A673 (cell line): Measurements from ENCODE around the gene ULBP1. TPM values are rescaled to one million over a fixed set of nuclear protein-coding genes. Genes with fewer than 3 reads are reported as not detected.
A peak's percentile ranks its signal among the peaks of the same experiment; 100 is the strongest.
"Not testable (repeated sequence)": the region's sequence is repeated elsewhere in the genome, so short reads cannot be mapped to it uniquely, and the experiment has no call there.

Source experiments
- BruUV-seq: library from RNA; stranded (reverse); fragments of 400-500 nt; replicated peaks from 2 replicates; lab custom pipeline; 2021; lab: Mats Ljungman, UMichigan
- CTCF ChIA-PET: fragments of 300-600 bp; sonication (Branson Sonifier 250); formaldehyde crosslinking; loops from one replicate; lab custom pipeline; 2022; ENCODE audit warnings: antibody characterized with exemption; lab: Charles Lee
- POLR2A ChIA-PET: fragments of 300-600 bp; sonication (Branson Sonifier 250); formaldehyde crosslinking; loops from one replicate; lab custom pipeline; 2022; ENCODE audit warnings: antibody characterized with exemption; ENCODE audit not compliant: low non-redundant PET; lab: Charles Lee
- DNase-seq: peaks from one replicate; pipeline ENCODE4 v3.0.0-alpha.2; 2015; ENCODE audit warnings: low spot score
- H3K27ac ChIP-seq: fragments of 200-600 bp; sonication (generic); 2 replicates; pipeline ENCODE4 v1.5.1; 2016; ENCODE audit warnings: mixed run types, low read depth, mild to moderate bottlenecking, mixed read lengths, antibody characterized with exemption, low read length; ENCODE audit not compliant: poor library complexity, severe bottlenecking
- H3K27me3 ChIP-seq: fragments of 200-600 bp; sonication (generic); replicated peaks from 2 replicates; pipeline ENCODE4 v1.6.1; 2017; ENCODE audit warnings: mixed run types, low read depth, mild to moderate bottlenecking, mixed read lengths, antibody characterized with exemption, low read length; ENCODE audit not compliant: insufficient read depth, poor library complexity
- H3K36me3 ChIP-seq: fragments of 200-600 bp; sonication (generic); 2 replicates; pipeline ENCODE4 v1.6.1; 2016; ENCODE audit warnings: mixed run types, mild to moderate bottlenecking, mixed read lengths, antibody characterized with exemption, low read length; ENCODE audit not compliant: insufficient read depth, poor library complexity, severe bottlenecking
- H3K4me1 ChIP-seq: fragments of 200-600 bp; sonication (generic); 2 replicates; pipeline ENCODE4 v1.6.1; 2017; ENCODE audit warnings: mixed run types, mild to moderate bottlenecking, mixed read lengths, antibody characterized with exemption, low read length; ENCODE audit not compliant: insufficient read depth, poor library complexity, severe bottlenecking
- H3K4me3 ChIP-seq: fragments of 200-600 bp; sonication (generic); 2 replicates; pipeline ENCODE4 v1.5.1; 2016; ENCODE audit warnings: low read depth, mixed run types, mild to moderate bottlenecking, mixed read lengths, low read length; ENCODE audit not compliant: poor library complexity, severe bottlenecking
- H3K9me3 ChIP-seq: fragments of 200-600 bp; sonication (generic); 2 replicates; pipeline ENCODE4 v1.6.1; 2016; ENCODE audit warnings: mixed run types, low read depth, mild to moderate bottlenecking, mixed read lengths, antibody characterized with exemption, low read length; ENCODE audit not compliant: poor library complexity, severe bottlenecking
- CTCF ChIP-seq: fragments of 300-800, 200-600 bp; sonication (generic); conservative IDR thresholded peaks from 2 replicates; pipeline ENCODE4 v1.5.1; 2017; ENCODE audit warnings: low read depth, mild to moderate bottlenecking, antibody characterized with exemption, low read length, moderate library complexity, mixed read lengths
- EZH2 ChIP-seq: fragments of 200-600 bp; sonication (generic); IDR thresholded peaks from 2 replicates; pipeline ENCODE4 v1.6.1; 2017; ENCODE audit warnings: borderline replicate concordance, low read depth, mild to moderate bottlenecking, mixed read lengths, antibody characterized with exemption, low read length; ENCODE audit not compliant: poor library complexity, severe bottlenecking
- intact Hi-C: fragments of 100-400 bp; cut with micrococcal nuclease; formaldehyde crosslinking; loops from one replicate; pipeline ENCODE4 v1.10.0; 2022; ENCODE audit not compliant: unreplicated experiment
- total RNA-seq: library from RNA; stranded (reverse); gene quantifications from 2 replicates; pipeline ENCODE4 v1.2.3, GENCODE V29; 2021

ULBP1 gene
- total RNA-seq, 1 experiment from 2014 or later, result 5.2 TPM

DNA sequence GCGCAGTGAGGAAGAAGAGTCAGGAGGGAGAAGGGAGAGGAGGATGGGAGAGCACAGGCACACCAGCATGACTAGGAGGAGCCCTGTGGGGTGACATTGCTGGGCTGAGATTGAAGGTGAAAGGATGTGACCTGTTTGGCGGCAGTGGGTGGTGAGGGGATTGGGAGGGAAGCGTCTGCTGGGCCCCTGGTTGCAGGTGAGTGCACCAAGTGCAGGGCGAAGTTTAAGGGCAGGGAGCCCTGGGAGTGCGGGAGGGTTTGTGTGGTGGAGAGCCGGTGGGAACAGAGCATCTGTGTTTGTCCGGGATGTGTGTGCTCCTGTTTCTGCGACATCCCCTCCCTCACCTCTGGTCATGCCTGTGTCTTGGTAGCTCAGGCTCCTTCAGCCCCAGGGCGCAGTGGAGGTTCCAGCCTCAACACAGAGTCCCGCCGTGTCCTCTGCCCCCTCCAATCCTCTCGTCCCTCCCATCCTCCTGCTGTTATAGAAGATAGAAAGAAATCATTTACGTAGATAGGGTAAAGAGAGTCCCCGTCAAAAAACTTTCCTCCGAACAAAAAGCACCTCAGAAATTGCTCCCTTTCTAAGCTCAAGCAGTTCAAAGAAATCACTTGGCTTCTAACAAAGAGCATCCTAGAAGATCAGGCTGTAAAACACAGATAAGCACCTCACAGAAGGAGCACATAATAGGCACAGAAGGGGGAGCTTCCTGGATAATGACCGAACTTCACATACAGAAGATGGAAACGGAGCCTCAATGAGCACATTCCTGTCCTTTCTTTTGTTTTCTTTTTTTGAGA lies 25.0 kb downstream of the ULBP1 start:
- Histone ChIP-seq H3K9me3 (peaks cover 11% of the 10 kb centered on the region), H3K4me3 (no peak overlapping the region), H3K27me3 (peaks cover 98% of the 10 kb centered on the region), H3K4me1 (peaks cover 14% of the 10 kb centered on the region), H3K36me3 (no peaks in the 10 kb centered on the region), H3K27ac (no peak overlapping the region)
- TF ChIP-seq CTCF, result no peak
- no peak for TF ChIP-seq EZH2
- intact Hi-C loops, result no loop called here
- no peak for DNase-seq
- POLR2A ChIA-PET, result no interaction called here
- CTCF ChIA-PET, result interaction anchor here (0.9 kb wide), 1 partner anchor 142 kb away, joined by 4 read pairs; no protein-coding TSS in a partner anchor
- no TSS peak for BruUV-seq

GRCh38 chr6:149990212-149990660 lies 26.5 kb downstream of the ULBP1 start:
- no peaks in the 10 kb centered on the region for H3K36me3 ChIP-seq
- H3K4me3 ChIP-seq, result peak overlapping the region; percentile 43
- POLR2A ChIA-PET, result no interaction called here
- peaks cover 98% of the 10 kb centered on the region for H3K27me3 ChIP-seq
- H3K9me3 ChIP-seq, result peaks cover 11% of the 10 kb centered on the region
- H3K27ac ChIP-seq, result no peak overlapping the region
- CTCF ChIA-PET, result no interaction called here
- peaks cover 14% of the 10 kb centered on the region for H3K4me1 ChIP-seq
- intact Hi-C loops, result no loop called here
- TF ChIP-seq CTCF (no peak), EZH2 (peak; percentile 28)
- no TSS peak for BruUV-seq
- DNase-seq, result no peak

DNA sequence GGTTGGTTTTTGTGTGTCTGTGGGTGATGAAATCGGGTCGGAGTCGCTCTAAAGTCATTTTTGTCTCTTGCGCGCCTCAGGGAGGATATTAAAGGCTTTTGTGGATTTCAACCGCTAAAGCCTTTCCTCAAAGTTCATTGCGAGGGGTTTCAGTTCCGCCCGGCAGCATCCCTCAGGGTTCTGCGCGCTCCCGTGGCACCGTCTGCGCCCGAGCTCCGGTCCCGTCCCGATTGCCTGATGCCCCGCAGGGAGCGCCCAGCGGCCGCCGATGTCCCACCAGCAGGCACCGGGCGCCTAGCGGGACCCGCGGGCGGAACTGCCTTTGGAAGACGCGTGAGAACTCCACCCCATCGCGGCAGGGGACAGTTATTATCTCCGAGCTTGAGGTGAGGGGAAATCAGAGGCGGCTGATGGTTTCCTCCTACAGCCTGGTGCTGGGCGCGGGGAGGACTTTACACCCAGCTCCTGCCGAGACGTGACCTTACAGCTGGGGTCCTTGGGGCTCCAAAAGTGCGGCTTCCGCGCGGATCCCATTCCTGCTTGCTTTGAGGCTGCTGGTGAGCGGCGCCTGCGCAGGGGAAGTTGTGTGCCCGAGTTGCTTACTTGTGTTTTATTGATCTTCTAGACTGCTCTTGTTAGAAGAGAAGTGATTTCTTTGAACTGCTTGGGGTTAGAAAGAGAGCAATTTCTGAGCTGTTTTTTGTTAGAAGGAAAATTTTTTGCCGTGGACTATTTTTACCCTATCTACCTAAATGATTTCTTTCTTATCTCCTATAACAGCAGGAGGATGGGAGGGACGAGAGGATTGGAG lies 27.1 kb downstream of the ULBP1 start:
- Histone ChIP-seq H3K4me3 (peak overlapping the region; percentile 43), H3K36me3 (no peaks in the 10 kb centered on the region), H3K4me1 (peaks cover 14% of the 10 kb centered on the region), H3K27ac (no peak overlapping the region), H3K27me3 (peaks cover 92% of the 10 kb centered on the region), H3K9me3 (peaks cover 11% of the 10 kb centered on the region)
- ChIA-PET POLR2A (no interaction called here), CTCF (interaction anchor here (0.5 kb wide), 1 partner anchor 16 kb away, joined by 3 read pairs; no protein-coding TSS in a partner anchor)
- DNase-seq, result peak; percentile 34
- no TSS peak for BruUV-seq
- intact Hi-C loops, result no loop called here
- TF ChIP-seq EZH2 (peak; percentile 64), CTCF (no peak)

- H3K27ac ChIP-seq, H3K36me3 ChIP-seq, BruUV-seq, intact Hi-C loops, POLR2A ChIA-PET, DNase-seq, H3K4me3 ChIP-seq: not testable (repeated sequence)
- peaks cover 14% of the 10 kb centered on the region for H3K4me1 ChIP-seq
- H3K9me3 ChIP-seq, result peaks cover 11% of the 10 kb centered on the region
- H3K27me3 ChIP-seq, result peaks cover 86% of the 10 kb centered on the region
- CTCF ChIA-PET, result interaction anchor here (0.5 kb wide), 1 partner anchor 16 kb away, joined by 3 read pairs; no protein-coding TSS in a partner anchor
Measured at GRCh38 chr6:149991472-149991795, 27.7 kb downstream of the ULBP1 start.
